Ascending aorta (tissue), 2 donors: ENCODE measurements around the gene RAD51B. TPM values are rescaled to one million over a fixed set of nuclear protein-coding genes. Genes with fewer than 3 reads are reported as not detected.
A peak's percentile ranks its signal among the peaks of the same experiment; 100 is the strongest.

Source experiments
- DNase-seq, 2 donors: peaks; one replicate each; pipeline ENCODE4 v3.0.0-alpha.2; 2019; ENCODE audit warnings: low spot score in 2 of 2
- H3K27ac ChIP-seq, 2 donors: fragments of 200-600 bp; sonication (generic); one replicate each; pipeline ENCODE4 v1.5.1; 2016 to 2017; ENCODE audit warnings: mild to moderate bottlenecking in 1 of 2
- H3K27me3 ChIP-seq: fragments of 200-600 bp; sonication (generic); one replicate; pipeline ENCODE4 v1.5.1; 2017
- H3K36me3 ChIP-seq, 2 donors: fragments of 200-600 bp; sonication (generic); one replicate each; pipeline ENCODE4 v1.5.1; 2016
- H3K4me1 ChIP-seq, 2 donors: fragments of 200-600 bp; sonication (generic); one replicate each; pipeline ENCODE4 v1.5.1; 2016 to 2017; ENCODE audit warnings: mild to moderate bottlenecking in 1 of 2
- H3K4me3 ChIP-seq, 2 donors: fragments of 200-600 bp; sonication (generic); one replicate each; pipeline ENCODE4 v1.5.1; 2016 to 2017; ENCODE audit warnings: mild to moderate bottlenecking in 1 of 2
- H3K9me3 ChIP-seq, 2 donors: fragments of 200-600 bp; sonication (generic); one replicate each; pipeline ENCODE4 v1.5.1; 2016
- CTCF ChIP-seq, 3 experiments: fragments of 200-600 bp in 2 of 3; fragments of 450-650 bp in 1 of 3; sonication (generic) in 2 of 3; IDR thresholded peaks; one replicate each; pipeline ENCODE4 v1.5.1; 2016 to 2019; ENCODE audit warnings: antibody characterized with exemption in 3 of 3, mild to moderate bottlenecking in 1 of 3, moderate library complexity in 1 of 3
- intact Hi-C: fragments of 100-400 bp; cut with DNase I; formaldehyde crosslinking; loops from one replicate; pipeline ENCODE4 v1.15.1; 2023
- total RNA-seq: library from RNA; depleted of rRNA; stranded (reverse); fragments of >200 nt; gene quantifications from one replicate; pipeline ENCODE4 v1.1.0, GENCODE V29; 2016

RAD51B gene
- total RNA-seq, 1 donor from 2014 or later: not detected

GRCh38 chr14:68359837-68360552, 540.4 kb downstream of the RAD51B start:
- intact Hi-C loops: no loop called here
- DNase-seq: peak in 1 of 2 donors; percentile 75
- no peak for TF ChIP-seq CTCF (IDR thresholded peaks at IDR 0.05)
- Histone ChIP-seq H3K9me3 (no peaks in the 10 kb centered on the region), H3K27me3 (no peaks in the 10 kb centered on the region), H3K4me1 (peaks cover 15 to 27% of the 10 kb centered on the region in 2 donors), H3K4me3 (no peak overlapping the region), H3K36me3 (no peaks in the 10 kb centered on the region), H3K27ac (peak overlapping the region; percentile 63 to 84)

- TF ChIP-seq CTCF (IDR thresholded peaks at IDR 0.05): no peak
- Histone ChIP-seq H3K4me1 (peaks cover 15 to 28% of the 10 kb centered on the region in 2 donors), H3K36me3 (no peaks in the 10 kb centered on the region), H3K27ac (peak overlapping the region; percentile 63 to 84), H3K4me3 (no peak overlapping the region), H3K9me3 (no peaks in the 10 kb centered on the region), H3K27me3 (no peaks in the 10 kb centered on the region)
- intact Hi-C loops: no loop called here
- no peak for DNase-seq
Measured at GRCh38 chr14:68361231-68361630, 541.7 kb downstream of the RAD51B start.

- no peak for TF ChIP-seq CTCF (IDR thresholded peaks at IDR 0.05)
- H3K36me3 ChIP-seq: no peaks in the 10 kb centered on the region
- peak overlapping the region in 1 of 2 donors; percentile 14 for H3K27ac ChIP-seq
- intact Hi-C loops: no loop called here
- peaks cover 15 to 28% of the 10 kb centered on the region in 2 donors for H3K4me1 ChIP-seq
- H3K27me3 ChIP-seq: no peaks in the 10 kb centered on the region
- no peak for DNase-seq
- no peak overlapping the region for H3K4me3 ChIP-seq
- H3K9me3 ChIP-seq: no peaks in the 10 kb centered on the region
Measured at GRCh38 chr14:68362846-68363245, 543.3 kb downstream of the RAD51B start.

- DNase-seq: no peak
- H3K27ac ChIP-seq: peak overlapping the region; percentile 88 to 89
- no peak for TF ChIP-seq CTCF (IDR thresholded peaks at IDR 0.05)
- H3K9me3 ChIP-seq: no peaks in the 10 kb centered on the region
- H3K4me3 ChIP-seq: no peak overlapping the region
- peaks cover 15 to 28% of the 10 kb centered on the region in 2 donors for H3K4me1 ChIP-seq
- no peaks in the 10 kb centered on the region for H3K36me3 ChIP-seq
- H3K27me3 ChIP-seq: no peaks in the 10 kb centered on the region
- intact Hi-C loops: no loop called here
Measured at GRCh38 chr14:68363466-68363842, 543.9 kb downstream of the RAD51B start.

GRCh38 chr14:68363843-68364767, 544.5 kb downstream of the RAD51B start:
- Histone ChIP-seq H3K27ac (peak overlapping the region; percentile 88 to 89), H3K9me3 (no peaks in the 10 kb centered on the region), H3K4me1 (peaks cover 15 to 27% of the 10 kb centered on the region in 2 donors), H3K4me3 (peak overlapping the region in 1 of 2 donors; percentile 16), H3K27me3 (no peaks in the 10 kb centered on the region), H3K36me3 (no peaks in the 10 kb centered on the region)
- intact Hi-C loops: no loop called here
- DNase-seq: no peak
- TF ChIP-seq CTCF (IDR thresholded peaks at IDR 0.05): no peak
